GM12878 (cell line): ENCODE results near the gene ATOSB. TPM values are rescaled to one million over a fixed set of nuclear protein-coding genes. Genes with fewer than 3 reads are reported as not detected.
A peak's percentile ranks its signal among the peaks of the same experiment; 100 is the strongest.

Experiments used
- ATAC-seq: fragments of 200-7000 bp; cut with Tn5 transposase; 3 replicates; pipeline ENCODE4 v1.9.1; 2020; ENCODE audit warnings: mild to moderate bottlenecking, moderate library complexity
- BruUV-seq: library from RNA; stranded (reverse); fragments of 400-500 nt; replicated peaks from 2 replicates; lab custom pipeline; 2021; lab: Mats Ljungman, UMichigan
- CTCF ChIA-PET: fragments of 300-600 bp; sonication (Branson Sonifier 250); formaldehyde crosslinking; extraction: SDS; loops from one replicate; lab custom pipeline; 2021; ENCODE audit warnings: inconsistent platforms; lab: Yijun Ruan, JAX
- POLR2A ChIA-PET: fragments of 350-600 bp; formaldehyde crosslinking; extraction: SDS; loops from one replicate; lab custom pipeline; 2021; ENCODE audit warnings: inconsistent platforms; lab: Charles Lee
- RAD21 ChIA-PET: fragments of 300-600 bp; sonication (Branson Sonifier 250); formaldehyde crosslinking; loops from one replicate; lab custom pipeline; 2023; ENCODE audit warnings: antibody characterized with exemption; ENCODE audit not compliant: unreplicated experiment; lab: Charles Lee
- SMC1A ChIA-PET: fragments of 300-600 bp; sonication (Branson Sonifier 250); formaldehyde crosslinking; loops from one replicate; lab custom pipeline; 2023; ENCODE audit not compliant: unreplicated experiment, uncharacterized antibody; lab: Charles Lee
- DNase-seq: peaks from one replicate; pipeline ENCODE4 v3.0.0-alpha.2; 2011; ENCODE audit warnings: low read depth, low spot score
- FAIRE-seq: peaks from 3 replicates; lab custom pipeline; 2011; peaks lifted over from hg19 to GRCh38; lab: Jason Lieb, UNC
- H2AFZ ChIP-seq: 2 replicates; pipeline ENCODE4 v1.6.0; 2011; ENCODE audit warnings: low read depth, low read length, control low read depth; ENCODE audit not compliant: control insufficient read depth
- H3K27ac ChIP-seq: 2 replicates; pipeline ENCODE4 v1.5.1; 2011; ENCODE audit warnings: control low read depth; ENCODE audit not compliant: control insufficient read depth, insufficient read depth
- H3K27me3 ChIP-seq, 2 experiments: replicated peaks in 1 of 2; 2 replicates each; pipeline versions ENCODE4 v1.6.0 to v1.6.1; 2011; ENCODE audit warnings: low read length in 1 of 2; ENCODE audit not compliant: control insufficient read depth in 2 of 2, insufficient read depth in 2 of 2
- H3K36me3 ChIP-seq, 2 experiments: 2 replicates each; pipeline ENCODE4 v1.5.1; 2011; ENCODE audit warnings: low read length in 1 of 2; ENCODE audit not compliant: control insufficient read depth in 2 of 2, insufficient read depth in 2 of 2
- H3K4me1 ChIP-seq: 2 replicates; pipeline ENCODE4 v1.6.1; 2011; ENCODE audit warnings: mild to moderate bottlenecking, low read length, moderate library complexity, mixed read lengths; ENCODE audit not compliant: control insufficient read depth, insufficient read depth
- H3K4me2 ChIP-seq: 2 replicates; pipeline ENCODE4 v1.6.0; 2011; ENCODE audit warnings: control low read depth; ENCODE audit not compliant: control insufficient read depth, insufficient read depth
- H3K4me3 ChIP-seq: fragments of 200-600 bp; sonication (generic); 2 replicates; pipeline ENCODE4 v1.5.1; 2016
- H3K79me2 ChIP-seq: 2 replicates; pipeline ENCODE4 v1.6.0; 2011; ENCODE audit warnings: low read length; ENCODE audit not compliant: control insufficient read depth, insufficient read depth
- H3K9ac ChIP-seq: 2 replicates; pipeline ENCODE4 v1.8.0; 2011; ENCODE audit warnings: low read length, control low read depth, mixed read lengths; ENCODE audit not compliant: control insufficient read depth, insufficient read depth
- H3K9me3 ChIP-seq: replicated peaks from 3 replicates; pipeline ENCODE4 v1.5.1; 2011; ENCODE audit warnings: mild to moderate bottlenecking, low read length; ENCODE audit not compliant: control insufficient read depth, insufficient read depth
- H4K20me1 ChIP-seq: 2 replicates; pipeline ENCODE4 v1.6.0; 2011; ENCODE audit not compliant: control insufficient read depth, insufficient read depth
- PAX5 ChIP-seq: IDR thresholded peaks from 2 replicates; pipeline ENCODE4 v1.6.1; 2011; ENCODE audit warnings: low read depth, low read length, borderline replicate concordance
- WGBS: methylation state at CpG from one replicate; pipeline ENCODE4 v1.1.6; 2016; ENCODE audit warnings: low lambda C conversion rate; ENCODE audit not compliant: insufficient replicate concordance, insufficient coverage; ENCODE audit errors: missing lambda C conversion rate; 5-methylcytosine and 5-hydroxymethylcytosine counted together
- in situ Hi-C: fragments of 300-500 bp; cut with MboI; formaldehyde crosslinking; loops from 9 replicates; pipeline ENCODE4 v1.14.3; 2018; ENCODE audit warnings: mixed read lengths
- intact Hi-C: fragments of 100-400 bp; cut with micrococcal nuclease; formaldehyde crosslinking; loops from one replicate; pipeline ENCODE4 v1.14.2; 2022; ENCODE audit not compliant: unreplicated experiment
- polyA plus RNA-seq, 11 experiments: library from polyadenylated mRNA; depleted of rRNA in 4 of 11; unstranded in 6 of 11; stranded (reverse) in 5 of 11; fragments of >200 nt; fragmentation: Nextera tagmentation in 4 of 11; fragmentation: Illumina TruSeq in 1 of 11; extraction: Ambion mirVana in 4 of 11; extraction: Trizol in 1 of 11; gene quantifications; 1 replicate in 1 of 11; 2 replicates in 10 of 11; pipeline versions ENCODE4 v1.2.1 to v1.2.3, GENCODE V29; 2011 to 2016; ENCODE audit warnings: inconsistent platforms in 2 of 11, missing spikeins in 2 of 11, low read depth in 1 of 11
- total RNA-seq, 4 experiments: library from RNA; depleted of rRNA in 3 of 4; stranded (reverse); fragments of >200 nt in 3 of 4; fragmentation: Illumina TruSeq in 1 of 4; extraction: Trizol in 1 of 4; gene quantifications; 2 replicates each; pipeline versions ENCODE4 v1.2.1 to v1.2.3, GENCODE V29; 2013 to 2021

ATOSB gene
- total and polyA plus RNA-seq, 10 of the 15 experiments (the other 5 are each of a cell fraction or from before 2014, with no cell fraction given): 0.60 to 5.4 (median 2.5) TPM

GRCh38 chr9:35112257-35113020, 3.2 kb downstream of the ATOSB start:
- H3K27ac ChIP-seq: no peak overlapping the region
- ChIA-PET RAD21 (interaction anchor here (0.8 to 1.9 kb wide), 2 partner anchors 9 to 32 kb away, joined by 3 to 9 read pairs; partner anchors contain the start of genes FANCG and STOML2), CTCF (interaction anchor here (0.6 to 1.7 kb wide), 8 partner anchors 9 to 365 kb away, joined by 3 to 5 read pairs (median 3); partner anchors contain the start of gene FANCG), SMC1A (interaction anchor here (1.0 kb wide), 1 partner anchor 213 kb away, joined by 3 read pairs; no protein-coding TSS in a partner anchor), POLR2A (interaction anchor here (0.6 to 2.0 kb wide), 4 partner anchors 10 to 492 kb away, joined by 3 to 14 read pairs (median 4); partner anchors contain the start of genes PIGO and STOML2)
- no peaks in the 10 kb centered on the region for H3K36me3 ChIP-seq
- no TSS peak for BruUV-seq
- FAIRE-seq: no peak
- no peak for DNase-seq
- no peaks in the 10 kb centered on the region for H3K9me3 ChIP-seq
- ATAC-seq: no peak
- H3K4me3 ChIP-seq: no peak overlapping the region
- intact Hi-C loops (loop anchor here (5.0 to 10.0 kb wide), 4 partner anchors 40 to 702 kb away; partner anchors contain the start of genes CREB3, HINT2, SPAG8 and TESK1), in situ Hi-C loops (no loop called here)
- no peak for TF ChIP-seq PAX5
- no peaks in the 10 kb centered on the region for H4K20me1 ChIP-seq
- peaks cover 3% of the 10 kb centered on the region for H3K79me2 ChIP-seq
- peak overlapping the region; percentile 69 for H2AFZ ChIP-seq
- 76% methylated on average over 3 of the region's 3 CpGs for WGBS
- peak overlapping the region; percentile 83; the same call in 1 of the 2 replicates for H3K4me2 ChIP-seq
- no peaks in the 10 kb centered on the region for H3K27me3 ChIP-seq
- peak overlapping the region; percentile 15; the same call in 1 of the 2 replicates for H3K9ac ChIP-seq
- H3K4me1 ChIP-seq: peaks cover 30% of the 10 kb centered on the region
